ENCODE results near the gene C1orf35. TPM values are rescaled to one million over a fixed set of nuclear protein-coding genes. Genes with fewer than 3 reads are reported as not detected.

The C1orf35 gene
- total and polyA plus RNA-seq, 9 of the 15 experiments (the other 6 are each of a cell fraction or from before 2014, with no cell fraction given): 3.2 to 48.7 (median 12.5) TPM

- TF ChIP-seq ZNF165 (CRISPR knock-in tag; IDR thresholded peaks at IDR 0.05; ENCODE audit: borderline replicate concordance): no peak
- TF ChIP-seq RFX1 (IDR thresholded peaks at IDR 0.05): peak; percentile 76; the same call in 1 of the 2 replicates
- no peak for TF ChIP-seq ASH1L (IDR thresholded peaks at IDR 0.05; ENCODE audit: borderline replicate concordance, low read depth, partially characterized antibody)
- no peak for TF ChIP-seq ZBTB1 (CRISPR knock-in tag; IDR thresholded peaks at IDR 0.05; ENCODE audit: borderline replicate concordance, low read depth)
- peak; percentile 17 for TF ChIP-seq KDM5B (IDR thresholded peaks at IDR 0.05; ENCODE audit: insufficient replicate concordance, low read depth, low read length)
- TF ChIP-seq ZNF280A (IDR thresholded peaks at IDR 0.05; ENCODE audit: low read depth, partially characterized antibody): no peak
- TF ChIP-seq ZNF696 (CRISPR knock-in tag; conservative IDR thresholded peaks at IDR 0.05): no peak
- TF ChIP-seq MAX (CRISPR knock-in tag; IDR thresholded peaks at IDR 0.05): 0 out of 2 replicates have a peak, but pooled peaks have one; percentile 19
- TF ChIP-seq PPARD (CRISPR knock-in tag; IDR thresholded peaks at IDR 0.05): no peak
- TF ChIP-seq CCNT2 (IDR thresholded peaks at IDR 0.05; ENCODE audit: borderline replicate concordance, extremely low read depth, insufficient read length, low read depth, low read length): no peak
- TF ChIP-seq EZH2 (IDR thresholded peaks at IDR 0.05; ENCODE audit: borderline replicate concordance, low read depth, low read length): no peak
- no peak for TF ChIP-seq CTBP1 (IDR thresholded peaks at IDR 0.05; ENCODE audit: borderline replicate concordance)
- TF ChIP-seq GTF3C2 (IDR thresholded peaks at IDR 0.05; ENCODE audit: borderline replicate concordance, extremely low read depth, insufficient read length): no peak
- no peak for TF ChIP-seq HSF4 (CRISPR knock-in tag; IDR thresholded peaks at IDR 0.05; ENCODE audit: borderline replicate concordance)
- TF ChIP-seq NR4A1 (CRISPR knock-in tag; IDR thresholded peaks at IDR 0.05): no peak
- no peak for TF ChIP-seq NR4A1 (tag; IDR thresholded peaks at IDR 0.05)
- no peak for TF ChIP-seq SMARCE1 (IDR thresholded peaks at IDR 0.05)
These were observed 28.0 kb downstream of the C1orf35 start (continued) for GRCh38 chr1:228074954-228075730.
